Measurements from ENCODE around the gene HMGN4.
"Not testable (repeated sequence)": the region's sequence is repeated elsewhere in the genome, so short reads cannot be mapped to it uniquely, and the experiment has no call there.

The HMGN4 gene

GRCh38 chr6:26524314-26524713, 13.9 kb upstream of the HMGN4 start:
- not testable (repeated sequence) for DNase-seq

- DNase-seq = no peak
Measured at GRCh38 chr6:26524722-26525370, 13.3 kb upstream of the HMGN4 start.

GRCh38 chr6:26525838-26526237, 12.3 kb upstream of the HMGN4 start:
- no peak for DNase-seq

GRCh38 chr6:26526928-26527327, 11.2 kb upstream of the HMGN4 start:
- DNase-seq = no peak

GRCh38 chr6:26530203-26530602, 8.0 kb upstream of the HMGN4 start:
- no peak for DNase-seq

- DNase-seq = no peak
Measured at GRCh38 chr6:26531897-26532296, 6.3 kb upstream of the HMGN4 start.

GRCh38 chr6:26532699-26533531, 5.3 kb upstream of the HMGN4 start:
- DNase-seq = peak; percentile 22

- no peak for DNase-seq
Measured at GRCh38 chr6:26533532-26533931, 4.6 kb upstream of the HMGN4 start.

GRCh38 chr6:26534681-26535465, 3.3 kb upstream of the HMGN4 start:
- DNase-seq = no peak

- no peak for DNase-seq
Measured at GRCh38 chr6:26536571-26537159, 1.5 kb upstream of the HMGN4 start.

GRCh38 chr6:26537160-26537845, 863 bp upstream of the HMGN4 start:
- peak; percentile 59 for DNase-seq

GRCh38 chr6:26538572-26538902, 371 bp downstream of the HMGN4 start:
- no peak for DNase-seq

- DNase-seq = no peak
Measured at GRCh38 chr6:26539071-26539615, 977 bp downstream of the HMGN4 start.

- DNase-seq = no peak
Measured at GRCh38 chr6:26541579-26541978, 3.4 kb downstream of the HMGN4 start.

GRCh38 chr6:26543953-26544352, 5.8 kb downstream of the HMGN4 start:
- DNase-seq = no peak

GRCh38 chr6:26544473-26544872, 6.3 kb downstream of the HMGN4 start:
- no peak for DNase-seq

GRCh38 chr6:26545627-26546026, 7.5 kb downstream of the HMGN4 start:
- peak; percentile 18 for DNase-seq

GRCh38 chr6:26547363-26547762, 9.2 kb downstream of the HMGN4 start:
- DNase-seq = not testable (repeated sequence)

- no peak for DNase-seq
Measured at GRCh38 chr6:26550250-26550993, 12.3 kb downstream of the HMGN4 start.

- no peak for DNase-seq
Measured at GRCh38 chr6:26552205-26552604, 14.0 kb downstream of the HMGN4 start.

GRCh38 chr6:26552640-26553188, 14.5 kb downstream of the HMGN4 start:
- DNase-seq = no peak
